Smooth muscle cell (in vitro differentiated cells): ENCODE data around the gene PRR14. TPM values are rescaled to one million over a fixed set of nuclear protein-coding genes. Genes with fewer than 3 reads are reported as not detected.
A peak's percentile ranks its signal among the peaks of the same experiment; 100 is the strongest.

Source experiments
- DNase-seq: peaks from one replicate; lab custom pipeline; 2025; ENCODE audit not compliant: unreplicated experiment; lab: John Stamatoyannopoulos, UW
- H2AFZ ChIP-seq: fragments of 200-600 bp; sonication (generic); 2 replicates; pipeline ENCODE4 v1.6.0; 2016; ENCODE audit warnings: antibody characterized with exemption, low read depth, mild to moderate bottlenecking
- H3F3A ChIP-seq: fragments of 200-600 bp; sonication (generic); 2 replicates; pipeline ENCODE4 v1.6.0; 2017; ENCODE audit warnings: antibody characterized with exemption, low read depth
- H3K27ac ChIP-seq: fragments of 200-600 bp; sonication (generic); 2 replicates; pipeline ENCODE4 v1.5.1; 2016; ENCODE audit warnings: low read depth, mild to moderate bottlenecking
- H3K27me3 ChIP-seq: fragments of 200-600 bp; sonication (generic); 2 replicates; pipeline ENCODE4 v1.6.1; 2016; ENCODE audit warnings: low read depth, mild to moderate bottlenecking
- H3K36me3 ChIP-seq: fragments of 200-600 bp; sonication (generic); 2 replicates; pipeline ENCODE4 v1.5.1; 2016; ENCODE audit warnings: low read depth
- H3K4me1 ChIP-seq: fragments of 200-600 bp; sonication (generic); 2 replicates; pipeline ENCODE4 v1.5.1; 2016; ENCODE audit warnings: low read depth
- H3K4me2 ChIP-seq: fragments of 200-600 bp; sonication (generic); 2 replicates; pipeline ENCODE4 v1.6.0; 2016; ENCODE audit warnings: mild to moderate bottlenecking
- H3K4me3 ChIP-seq: fragments of 200-600 bp; sonication (generic); 2 replicates; pipeline ENCODE4 v1.5.1; 2016; ENCODE audit warnings: mild to moderate bottlenecking
- H3K79me2 ChIP-seq: fragments of 200-600 bp; sonication (generic); 2 replicates; pipeline ENCODE4 v1.6.0; 2016; ENCODE audit warnings: low read depth, mild to moderate bottlenecking
- H3K9ac ChIP-seq: fragments of 200-600 bp; sonication (generic); 2 replicates; pipeline ENCODE4 v1.6.0; 2016; ENCODE audit warnings: low read depth
- H3K9me3 ChIP-seq: fragments of 200-600 bp; sonication (generic); replicated peaks from 2 replicates; pipeline ENCODE4 v1.5.1; 2016; ENCODE audit warnings: low read depth
- H4K20me1 ChIP-seq: fragments of 200-600 bp; sonication (generic); 2 replicates; pipeline ENCODE4 v1.6.0; 2016; ENCODE audit warnings: low read depth
- CTCF ChIP-seq: fragments of 200-600 bp; sonication (generic); IDR thresholded peaks from 2 replicates; pipeline ENCODE4 v1.5.1; 2017; ENCODE audit warnings: borderline replicate concordance, mild to moderate bottlenecking, antibody characterized with exemption; ENCODE audit not compliant: insufficient read depth, poor library complexity, severe bottlenecking
- WGBS: methylation state at CpG from one replicate; pipeline ENCODE4 v1.1.7; 2016; ENCODE audit warnings: low lambda C conversion rate; 5-methylcytosine and 5-hydroxymethylcytosine counted together
- polyA plus RNA-seq: library from polyadenylated mRNA; unstranded; fragments of >200 nt; fragmentation: Nextera tagmentation; extraction: Ambion mirVana; gene quantifications from 2 replicates; pipeline ENCODE4 v1.2.1, GENCODE V29; 2016
- total RNA-seq: library from RNA; depleted of rRNA; stranded (reverse); fragments of >200 nt; gene quantifications from 2 replicates; pipeline ENCODE4 v1.2.3, GENCODE V29; 2014

The PRR14 gene
- total and polyA plus RNA-seq, 2 experiments from 2014 or later = 16.7 to 22.0 TPM

- Histone ChIP-seq H3K9ac (peak overlapping the region; percentile 84), H3K27me3 (no peaks in the 10 kb centered on the region), H3K4me3 (peak overlapping the region; percentile 66), H3K27ac (peak overlapping the region; percentile 53), H3K36me3 (no peaks in the 10 kb centered on the region), H3K4me1 (no peaks in the 10 kb centered on the region), H3K79me2 (peaks cover 26% of the 10 kb centered on the region), H3F3A (no peaks in the 10 kb centered on the region), H2AFZ (peak overlapping the region; percentile 83), H3K4me2 (peak overlapping the region; percentile 88), H3K9me3 (no peaks in the 10 kb centered on the region), H4K20me1 (no peaks in the 10 kb centered on the region)
- WGBS = 14% methylated on average over 37 of the region's 40 CpGs
- TF ChIP-seq CTCF = no peak
- no peak for DNase-seq
Observed at GRCh38 chr16:30609002-30609925, 41.5 kb upstream of the PRR14 start.

GRCh38 chr16:30609926-30610839 is 40.6 kb upstream of the PRR14 start, which contains the start of gene ZNF689:
ZNF689 (minus strand) TSS chr16:30610389; CDS start chr16:30610041, 348 bp downstream.
- DNase-seq = peak; percentile 75
- TF ChIP-seq CTCF = no peak
- no peaks in the 10 kb centered on the region for H3K36me3 ChIP-seq
- no peaks in the 10 kb centered on the region for H3K9me3 ChIP-seq
- H3K4me2 ChIP-seq = peak within 1 kb of the TSS; percentile 88
- no peaks in the 10 kb centered on the region for H3K4me1 ChIP-seq
- peak within 1 kb of the TSS; percentile 66 for H3K4me3 ChIP-seq
- peak within 1 kb of the TSS; percentile 53 for H3K27ac ChIP-seq
- H2AFZ ChIP-seq = peak within 1 kb of the TSS; percentile 83
- H3K79me2 ChIP-seq = peaks cover 26% of the 10 kb centered on the region
- no peaks in the 10 kb centered on the region for H3F3A ChIP-seq
- peak within 1 kb of the TSS; percentile 84 for H3K9ac ChIP-seq
- H3K27me3 ChIP-seq = no peaks in the 10 kb centered on the region
- WGBS = under 1% methylated on average over 61 of the region's 63 CpGs
- H4K20me1 ChIP-seq = no peaks in the 10 kb centered on the region

- Histone ChIP-seq H3K4me2 (no peak overlapping the region), H3K4me3 (no peak overlapping the region), H4K20me1 (no peaks in the 10 kb centered on the region), H3K27ac (no peak overlapping the region), H3K4me1 (no peaks in the 10 kb centered on the region), H3K79me2 (no peaks in the 10 kb centered on the region), H3K9ac (no peak overlapping the region), H3F3A (no peaks in the 10 kb centered on the region), H2AFZ (no peak overlapping the region), H3K36me3 (no peaks in the 10 kb centered on the region), H3K9me3 (no peaks in the 10 kb centered on the region), H3K27me3 (no peaks in the 10 kb centered on the region)
- DNase-seq = no peak
- peak; percentile 45 for TF ChIP-seq CTCF
- 40% methylated on average over 12 of the region's 12 CpGs for WGBS
Observed at GRCh38 chr16:30615358-30616091, 35.2 kb upstream of the PRR14 start.
